Fibroblast of lung (primary cell): ENCODE measurements around the gene SUSD6. TPM values are rescaled to one million over a fixed set of nuclear protein-coding genes. Genes with fewer than 3 reads are reported as not detected.

ENCODE experiments used
- DNase-seq, 2 donors: peaks; one replicate each; pipeline versions ENCODE4 v3.0.0 to v3.0.0-alpha.2; 2010; ENCODE audit warnings: low read depth in 2 of 2
- H2AFZ ChIP-seq: 2 replicates; pipeline ENCODE4 v1.5.1; 2012; ENCODE audit warnings: low read length, control low read depth, inconsistent platforms
- H3K27ac ChIP-seq: 2 replicates; pipeline ENCODE4 v1.5.1; 2011; ENCODE audit warnings: low read length, control low read depth; ENCODE audit not compliant: insufficient read depth
- H3K27me3 ChIP-seq: 2 replicates; pipeline ENCODE4 v1.5.1; 2011; ENCODE audit warnings: mild to moderate bottlenecking, low read length; ENCODE audit not compliant: control insufficient read depth, insufficient read depth
- H3K36me3 ChIP-seq: 2 replicates; pipeline ENCODE4 v1.5.1; 2011; ENCODE audit warnings: low read length; ENCODE audit not compliant: control insufficient read depth, insufficient read depth
- H3K4me1 ChIP-seq: 2 replicates; pipeline ENCODE4 v1.5.1; 2011; ENCODE audit warnings: low read length; ENCODE audit not compliant: control insufficient read depth, insufficient read depth; ENCODE audit errors: extremely low read depth
- H3K4me2 ChIP-seq: 2 replicates; pipeline ENCODE4 v1.5.1; 2011; ENCODE audit warnings: low read length, control low read depth; ENCODE audit not compliant: insufficient read depth; ENCODE audit errors: extremely low read depth
- H3K4me3 ChIP-seq, 4 experiments: fragments of 200-600 bp in 1 of 4; sonication (generic) in 1 of 4; replicated peaks in 1 of 4; 2 replicates each; pipeline ENCODE4 v1.5.1; 2011 to 2016; ENCODE audit warnings: low read length in 4 of 4, low read depth in 3 of 4, mild to moderate bottlenecking in 3 of 4, control low read depth in 2 of 4, inconsistent platforms in 1 of 4, mixed read lengths in 1 of 4; ENCODE audit not compliant: insufficient read depth in 1 of 4; ENCODE audit errors: control extremely low read depth in 1 of 4
- H3K79me2 ChIP-seq: 2 replicates; pipeline ENCODE4 v1.5.1; 2012; ENCODE audit warnings: mild to moderate bottlenecking, low read length, inconsistent platforms; ENCODE audit not compliant: control insufficient read depth, insufficient read depth
- H3K9ac ChIP-seq: 2 replicates; pipeline ENCODE4 v1.5.1; 2011; ENCODE audit warnings: mild to moderate bottlenecking, low read length, control low read depth; ENCODE audit not compliant: insufficient read depth
- H3K9me3 ChIP-seq: 2 replicates; pipeline ENCODE4 v1.5.1; 2012; ENCODE audit warnings: low read depth, low read length; ENCODE audit not compliant: control insufficient read depth, insufficient read depth
- H4K20me1 ChIP-seq: 2 replicates; pipeline ENCODE4 v1.5.1; 2011; ENCODE audit warnings: low read length; ENCODE audit not compliant: control insufficient read depth, insufficient read depth; ENCODE audit errors: extremely low read depth
- EZH2 ChIP-seq: IDR thresholded peaks from 2 replicates; pipeline ENCODE4 v1.5.1; 2012; ENCODE audit warnings: low read length, control low read depth, mild to moderate bottlenecking; ENCODE audit errors: missing control alignments
- polyA plus RNA-seq, 2 donors: library from polyadenylated mRNA; depleted of rRNA in 1 of 2; stranded (reverse) in 1 of 2; unstranded in 1 of 2; fragments of >200 nt; gene quantifications; 2 replicates each; pipeline ENCODE4 v1.2.1, GENCODE V29; 2011 to 2012; ENCODE audit warnings: missing spikeins in 1 of 2
- total RNA-seq: library from RNA; depleted of rRNA; stranded (reverse); fragments of >200 nt; gene quantifications from 2 replicates; pipeline ENCODE4 v1.2.1, GENCODE V29; 2014
- TF ChIP-seq, protein P1 (sequence below), 2 donors: IDR thresholded peaks in 1 of 2; conservative IDR thresholded peaks in 1 of 2; 1 replicate in 1 of 2; 2 replicates in 1 of 2; pipeline ENCODE4 v1.5.1; 2011 to 2012; ENCODE audit warnings: low read length in 2 of 2, control low read depth in 1 of 2, inconsistent platforms in 1 of 2, low read depth in 1 of 2, mild to moderate bottlenecking in 1 of 2

Gene SUSD6
- total and polyA plus RNA-seq, 2 donors (not counting 1 experiment from before 2014, with no cell fraction given): 9.1 to 11.4 TPM

DNA sequence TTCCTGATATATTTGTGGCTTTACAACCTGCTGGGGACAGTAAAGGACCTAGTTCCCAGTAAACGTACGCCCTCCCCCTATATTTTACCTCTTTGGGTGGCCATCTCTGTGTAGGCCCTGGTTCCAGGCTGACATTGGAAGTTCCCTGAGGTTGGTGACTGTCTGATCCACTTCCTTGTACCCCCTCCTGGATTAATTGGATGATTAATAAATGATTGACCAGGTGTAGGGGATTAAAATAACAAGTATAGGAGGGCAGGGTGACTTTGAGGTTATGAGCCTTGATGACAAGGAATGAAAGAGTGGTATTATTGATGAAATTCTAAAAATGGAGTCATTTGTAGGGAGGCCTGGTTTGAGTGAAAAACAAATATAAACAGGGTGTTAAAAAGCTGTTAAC is 9.6 kb downstream of the SUSD6 start:
- H3K27me3 ChIP-seq: no peaks in the 10 kb centered on the region
- DNase-seq: no peak
- no peaks in the 10 kb centered on the region for H3K9me3 ChIP-seq
- TF ChIP-seq EZH2: no peak
- TF ChIP-seq, protein P1, sequence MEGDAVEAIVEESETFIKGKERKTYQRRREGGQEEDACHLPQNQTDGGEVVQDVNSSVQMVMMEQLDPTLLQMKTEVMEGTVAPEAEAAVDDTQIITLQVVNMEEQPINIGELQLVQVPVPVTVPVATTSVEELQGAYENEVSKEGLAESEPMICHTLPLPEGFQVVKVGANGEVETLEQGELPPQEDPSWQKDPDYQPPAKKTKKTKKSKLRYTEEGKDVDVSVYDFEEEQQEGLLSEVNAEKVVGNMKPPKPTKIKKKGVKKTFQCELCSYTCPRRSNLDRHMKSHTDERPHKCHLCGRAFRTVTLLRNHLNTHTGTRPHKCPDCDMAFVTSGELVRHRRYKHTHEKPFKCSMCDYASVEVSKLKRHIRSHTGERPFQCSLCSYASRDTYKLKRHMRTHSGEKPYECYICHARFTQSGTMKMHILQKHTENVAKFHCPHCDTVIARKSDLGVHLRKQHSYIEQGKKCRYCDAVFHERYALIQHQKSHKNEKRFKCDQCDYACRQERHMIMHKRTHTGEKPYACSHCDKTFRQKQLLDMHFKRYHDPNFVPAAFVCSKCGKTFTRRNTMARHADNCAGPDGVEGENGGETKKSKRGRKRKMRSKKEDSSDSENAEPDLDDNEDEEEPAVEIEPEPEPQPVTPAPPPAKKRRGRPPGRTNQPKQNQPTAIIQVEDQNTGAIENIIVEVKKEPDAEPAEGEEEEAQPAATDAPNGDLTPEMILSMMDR (conservative IDR thresholded peaks at IDR 0.05 in 1 of 2, IDR thresholded peaks at IDR 0.05 in 1 of 2; ENCODE audit: low read depth in 1 of 2, low read length in 2 of 2): no peak
- no peak overlapping the region for H3K4me2 ChIP-seq
- peaks cover 55% of the 10 kb centered on the region for H3K79me2 ChIP-seq
- peaks cover 12% of the 10 kb centered on the region for H3K4me1 ChIP-seq
- no peak overlapping the region for H3K9ac ChIP-seq
- H3K4me3 ChIP-seq: no peak overlapping the region
- no peak overlapping the region for H3K27ac ChIP-seq
- H4K20me1 ChIP-seq: no peaks in the 10 kb centered on the region
- H2AFZ ChIP-seq: no peak overlapping the region
- H3K36me3 ChIP-seq: no peaks in the 10 kb centered on the region

DNA sequence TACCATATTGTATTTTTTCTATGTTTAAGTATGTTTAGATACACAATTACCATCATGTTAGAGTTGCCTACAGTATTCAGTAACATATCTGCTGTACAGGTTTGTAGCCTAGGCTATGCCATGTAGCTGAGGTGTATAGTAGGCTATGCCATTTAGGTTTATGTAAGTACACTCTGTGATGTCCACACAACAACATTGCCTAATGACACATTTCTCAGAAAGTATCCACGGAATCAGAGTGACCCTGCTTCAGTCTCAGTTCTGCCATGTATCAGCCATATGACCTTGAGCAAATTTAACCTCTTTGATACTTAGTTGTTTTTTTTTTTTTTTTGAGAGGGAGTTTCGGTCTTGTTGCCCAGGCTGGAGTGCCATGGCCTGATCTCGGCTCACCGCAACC is 12.7 kb downstream of the SUSD6 start:
- Histone ChIP-seq H3K4me3 (no peak overlapping the region), H2AFZ (no peak overlapping the region), H3K9ac (no peak overlapping the region), H3K9me3 (no peaks in the 10 kb centered on the region), H3K27me3 (no peaks in the 10 kb centered on the region), H4K20me1 (no peaks in the 10 kb centered on the region), H3K4me2 (no peak overlapping the region), H3K27ac (no peak overlapping the region), H3K79me2 (peaks cover 37% of the 10 kb centered on the region), H3K4me1 (peaks cover 9% of the 10 kb centered on the region), H3K36me3 (no peaks in the 10 kb centered on the region)
- DNase-seq: no peak
- TF ChIP-seq EZH2: no peak
- TF ChIP-seq, protein P1 (conservative IDR thresholded peaks at IDR 0.05 in 1 of 2, IDR thresholded peaks at IDR 0.05 in 1 of 2; ENCODE audit: low read depth in 1 of 2, low read length in 2 of 2): no peak

DNA sequence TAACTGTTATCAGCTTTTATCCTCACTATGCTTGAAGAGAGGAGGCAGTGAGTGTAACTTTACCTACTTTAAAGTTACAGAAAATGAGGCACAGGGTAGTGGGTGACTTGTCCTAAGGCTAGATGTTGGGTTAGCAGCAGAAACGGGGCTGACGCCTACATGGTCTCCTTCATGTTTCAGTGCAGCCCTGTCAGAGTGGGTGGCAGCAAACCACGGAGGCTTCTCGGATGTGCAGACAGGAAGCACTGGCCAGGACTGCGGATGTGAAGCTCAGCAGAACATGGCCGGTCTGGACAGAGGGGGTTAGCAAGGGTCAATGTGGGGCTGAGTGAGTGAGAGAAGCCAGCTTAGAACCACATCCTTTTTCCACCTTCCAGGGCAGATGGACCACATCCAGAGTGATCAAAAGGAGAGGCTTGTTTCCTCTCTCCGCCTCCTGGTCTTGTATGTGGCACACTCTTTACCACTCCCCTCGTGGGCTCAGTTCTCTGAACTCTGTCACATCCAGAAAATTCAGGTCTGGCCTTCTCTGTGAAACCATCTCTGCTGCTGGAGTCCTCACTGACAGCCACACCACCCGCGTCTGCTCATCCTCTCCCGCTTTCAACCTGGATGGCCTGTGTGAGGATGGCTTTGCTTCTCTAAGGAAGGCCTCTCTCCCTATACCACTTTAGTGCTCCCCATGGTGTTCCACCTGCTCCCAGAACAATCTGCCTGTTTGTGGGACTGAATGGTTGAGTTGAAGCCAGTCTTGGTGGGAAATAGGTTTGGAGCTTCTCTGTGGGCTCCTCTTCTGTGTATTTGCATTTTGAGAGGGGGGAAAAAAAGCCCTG is 14.1 kb downstream of the SUSD6 start:
- H3K4me3 ChIP-seq: no peak overlapping the region
- no peak overlapping the region for H3K27ac ChIP-seq
- H2AFZ ChIP-seq: peak overlapping the region; percentile 63
- H3K27me3 ChIP-seq: no peaks in the 10 kb centered on the region
- peaks cover 21% of the 10 kb centered on the region for H3K4me1 ChIP-seq
- no peak overlapping the region for H3K9ac ChIP-seq
- no peaks in the 10 kb centered on the region for H3K9me3 ChIP-seq
- no peaks in the 10 kb centered on the region for H4K20me1 ChIP-seq
- peak in 1 of 2 donors; percentile 73 for DNase-seq
- TF ChIP-seq EZH2: no peak
- peaks cover 35% of the 10 kb centered on the region for H3K79me2 ChIP-seq
- no peaks in the 10 kb centered on the region for H3K36me3 ChIP-seq
- H3K4me2 ChIP-seq: no peak overlapping the region
